ENCODE data around the gene MXI1. TPM values are rescaled to one million over a fixed set of nuclear protein-coding genes. Genes with fewer than 3 reads are reported as not detected.

The MXI1 gene
- total and polyA plus RNA-seq, 3 donors from 2014 or later, result 42.1 to 69.1 (median 66.8) TPM

DNA sequence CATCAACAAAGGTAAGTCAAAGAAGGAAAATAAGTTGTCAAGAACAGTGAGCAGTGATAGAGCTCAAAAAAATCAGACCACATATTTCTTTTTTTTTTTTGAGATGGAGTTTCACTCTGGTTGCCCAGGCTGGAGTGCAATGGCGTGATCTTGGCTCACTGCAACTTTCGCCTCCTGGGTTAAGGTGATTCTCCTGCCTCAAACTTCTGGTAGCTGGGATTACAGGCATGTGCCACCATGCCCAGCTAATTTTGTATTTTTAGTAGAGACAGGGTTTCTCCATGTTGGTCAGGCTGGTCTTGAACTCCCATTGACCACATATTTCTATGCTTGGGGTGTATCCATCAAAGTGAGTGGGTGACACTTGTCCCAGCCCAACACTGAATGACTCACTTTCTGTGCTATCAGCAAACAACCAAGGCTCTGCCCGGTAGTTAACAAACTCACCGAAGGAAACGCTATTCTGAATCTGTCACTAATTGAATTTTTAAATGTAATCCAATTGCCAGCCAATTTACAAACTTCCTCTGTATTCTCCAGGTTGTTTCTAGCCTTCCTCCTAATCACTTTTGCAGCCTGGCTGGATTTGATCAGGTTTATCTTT lies 116.9 kb downstream of the MXI1 start:
- no peaks in the 10 kb centered on the region for H3K27me3 ChIP-seq
- WGBS, 2 donors, result 84 to 90% methylated on average over 5 of the region's 5 CpGs
- intact Hi-C loops (cut with DNase I; ENCODE audit: low total_unique reads), result no loop called here
- TF ChIP-seq POLR2A (IDR thresholded peaks at IDR 0.05), result no peak
- TF ChIP-seq, protein P1, sequence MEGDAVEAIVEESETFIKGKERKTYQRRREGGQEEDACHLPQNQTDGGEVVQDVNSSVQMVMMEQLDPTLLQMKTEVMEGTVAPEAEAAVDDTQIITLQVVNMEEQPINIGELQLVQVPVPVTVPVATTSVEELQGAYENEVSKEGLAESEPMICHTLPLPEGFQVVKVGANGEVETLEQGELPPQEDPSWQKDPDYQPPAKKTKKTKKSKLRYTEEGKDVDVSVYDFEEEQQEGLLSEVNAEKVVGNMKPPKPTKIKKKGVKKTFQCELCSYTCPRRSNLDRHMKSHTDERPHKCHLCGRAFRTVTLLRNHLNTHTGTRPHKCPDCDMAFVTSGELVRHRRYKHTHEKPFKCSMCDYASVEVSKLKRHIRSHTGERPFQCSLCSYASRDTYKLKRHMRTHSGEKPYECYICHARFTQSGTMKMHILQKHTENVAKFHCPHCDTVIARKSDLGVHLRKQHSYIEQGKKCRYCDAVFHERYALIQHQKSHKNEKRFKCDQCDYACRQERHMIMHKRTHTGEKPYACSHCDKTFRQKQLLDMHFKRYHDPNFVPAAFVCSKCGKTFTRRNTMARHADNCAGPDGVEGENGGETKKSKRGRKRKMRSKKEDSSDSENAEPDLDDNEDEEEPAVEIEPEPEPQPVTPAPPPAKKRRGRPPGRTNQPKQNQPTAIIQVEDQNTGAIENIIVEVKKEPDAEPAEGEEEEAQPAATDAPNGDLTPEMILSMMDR (IDR thresholded peaks at IDR 0.05), result no peak
- H3K36me3 ChIP-seq (ENCODE audit: low read depth, missing control alignments), result no peaks in the 10 kb centered on the region
- H3K4me3 ChIP-seq, result no peak overlapping the region
- H3K9me3 ChIP-seq, result no peaks in the 10 kb centered on the region
- no peaks in the 10 kb centered on the region for H3K4me1 ChIP-seq
- no peak for DNase-seq
- H3K27ac ChIP-seq, result no peak overlapping the region

DNA sequence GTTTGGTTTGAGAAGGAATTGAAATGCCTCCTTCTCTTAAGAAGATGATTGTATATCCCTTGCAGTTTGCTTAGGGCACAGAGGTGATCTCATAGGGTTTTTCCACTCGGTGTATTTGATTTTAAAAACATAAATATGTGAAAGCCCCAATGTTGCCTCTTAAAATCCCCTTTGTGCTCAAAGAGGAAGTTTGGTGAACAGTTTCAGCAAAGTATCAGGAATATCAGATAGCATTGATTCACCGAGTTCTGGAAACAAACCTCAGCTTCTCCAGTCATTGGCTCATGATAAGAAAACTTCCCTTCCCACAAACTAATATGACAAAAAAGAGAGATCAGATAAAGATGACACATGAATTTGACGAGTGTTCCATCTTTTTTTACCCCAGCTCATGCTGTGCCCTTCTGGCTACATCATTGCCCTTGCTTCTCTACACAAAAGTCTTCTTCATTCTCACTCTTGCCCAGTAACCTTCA lies 117.4 kb downstream of the MXI1 start:
- intact Hi-C loops (cut with DNase I; ENCODE audit: low total_unique reads), result no loop called here
- H3K4me1 ChIP-seq, result no peaks in the 10 kb centered on the region

DNA sequence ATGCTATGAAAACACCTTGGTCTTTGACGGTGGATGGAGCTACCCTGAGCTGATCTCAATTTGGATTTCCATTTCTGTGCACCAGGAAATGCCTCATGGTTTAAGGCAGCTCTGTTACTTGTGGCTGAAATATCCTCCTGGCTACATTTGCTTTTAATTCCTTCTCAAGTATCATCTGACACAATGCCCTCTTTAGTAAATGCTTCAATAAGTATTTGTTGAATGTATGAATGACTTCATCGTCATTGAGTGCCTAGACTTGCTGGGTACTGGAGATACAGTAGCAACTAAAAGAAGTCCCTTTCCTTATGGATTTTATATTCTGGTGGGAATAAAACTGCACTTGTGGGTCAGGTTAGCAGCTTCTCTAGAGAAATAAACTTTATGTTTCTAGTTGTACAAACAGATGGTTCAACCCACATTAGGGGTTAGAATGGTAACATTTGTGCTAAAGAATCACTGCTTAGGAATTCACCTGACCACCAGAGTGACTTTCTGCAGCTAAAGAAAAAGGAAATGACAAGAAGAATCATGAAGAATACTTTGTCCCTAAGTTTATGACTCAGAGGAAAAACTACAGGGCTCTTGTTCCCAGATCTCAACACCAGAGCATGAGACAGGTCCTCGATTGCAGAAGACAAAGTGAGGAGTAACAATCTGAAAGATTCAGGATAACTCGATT lies 119.1 kb downstream of the MXI1 start:
- H3K9me3 ChIP-seq, result no peaks in the 10 kb centered on the region

More for the DNA sequence above, 117.4 kb downstream of the MXI1 start:
- TF ChIP-seq, protein P1 (IDR thresholded peaks at IDR 0.05), result no peak
- no peak for TF ChIP-seq POLR2A (IDR thresholded peaks at IDR 0.05)
- no peak for DNase-seq
- no peak overlapping the region for H3K27ac ChIP-seq
- no peaks in the 10 kb centered on the region for H3K36me3 ChIP-seq (ENCODE audit: low read depth, missing control alignments)
- no peak overlapping the region for H3K4me3 ChIP-seq
- WGBS, 2 donors, result 55 to 67% methylated on average over 3 of the region's 3 CpGs
- H3K9me3 ChIP-seq, result no peaks in the 10 kb centered on the region
- no peaks in the 10 kb centered on the region for H3K27me3 ChIP-seq

DNA sequence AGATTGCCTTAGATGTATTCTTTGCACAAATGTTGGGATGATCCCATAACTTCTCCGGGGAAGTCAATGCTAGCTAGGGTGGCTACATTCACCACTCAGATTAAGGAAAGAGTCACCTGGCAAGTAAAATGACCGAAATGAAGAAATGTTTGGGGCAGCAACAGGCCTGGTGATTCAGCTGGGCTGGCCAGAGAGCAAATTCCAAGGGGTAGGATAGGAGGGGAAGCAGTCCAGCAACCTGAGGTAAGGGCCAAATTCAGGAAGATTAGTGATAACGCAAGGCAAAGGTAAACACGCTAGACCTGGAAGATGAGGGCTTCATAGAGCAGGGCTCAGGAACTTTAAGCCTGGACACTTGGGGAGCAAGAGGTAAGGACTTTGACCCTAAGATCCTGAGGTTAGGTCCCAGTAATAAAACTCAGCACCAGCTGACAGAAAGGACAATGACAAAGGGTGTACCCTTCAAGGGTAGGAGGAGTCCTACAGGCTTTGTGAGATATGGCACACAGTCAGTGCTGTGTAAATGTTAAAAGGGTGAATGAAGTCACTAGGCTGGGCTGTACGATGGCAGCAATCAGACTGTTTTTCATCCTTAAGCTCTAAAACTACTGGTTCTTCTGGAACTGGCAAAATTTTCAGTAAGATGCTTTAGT lies 120.0 kb downstream of the MXI1 start:
- intact Hi-C loops (cut with DNase I; ENCODE audit: low total_unique reads), result no loop called here
- H3K36me3 ChIP-seq (ENCODE audit: low read depth, missing control alignments), result no peaks in the 10 kb centered on the region
- no peak overlapping the region for H3K4me3 ChIP-seq
- H3K27ac ChIP-seq, result no peak overlapping the region
- no peak for DNase-seq
- H3K4me1 ChIP-seq, result no peaks in the 10 kb centered on the region
- WGBS, 2 donors, result 92 to 95% methylated on average over 5 of the region's 5 CpGs
- H3K9me3 ChIP-seq, result no peaks in the 10 kb centered on the region
- H3K27me3 ChIP-seq, result no peaks in the 10 kb centered on the region
- TF ChIP-seq, protein P1 (IDR thresholded peaks at IDR 0.05), result no peak
- TF ChIP-seq POLR2A (IDR thresholded peaks at IDR 0.05), result no peak

More for the DNA sequence above, 119.1 kb downstream of the MXI1 start:
- intact Hi-C loops (cut with DNase I; ENCODE audit: low total_unique reads), result no loop called here
- H3K27ac ChIP-seq, result no peak overlapping the region
- 86 to 87% methylated on average over 4 of the region's 4 CpGs for WGBS, 2 donors
- TF ChIP-seq, protein P1 (IDR thresholded peaks at IDR 0.05), result no peak
- TF ChIP-seq POLR2A (IDR thresholded peaks at IDR 0.05), result no peak
- no peaks in the 10 kb centered on the region for H3K36me3 ChIP-seq (ENCODE audit: low read depth, missing control alignments)
- no peaks in the 10 kb centered on the region for H3K27me3 ChIP-seq
- no peaks in the 10 kb centered on the region for H3K4me1 ChIP-seq
- no peak overlapping the region for H3K4me3 ChIP-seq
- DNase-seq, result no peak
